ENCODE measurements around the gene BCCIP. TPM values are rescaled to one million over a fixed set of nuclear protein-coding genes. Genes with fewer than 3 reads are reported as not detected.

Gene BCCIP
- total RNA-seq, 4 donors from 2014 or later, result 29.5 to 62.0 (median 53.5) TPM

Small RNAs within 50 kb of the gene (small RNA-seq; reads per million reads assigned to genes)
- 0 to 0.09 (median 0) reads per million in 4 donors for gene MIR4484
- gene RF00017, result 0 reads per million in 4 donors

Other genes starting within 250 kb of the BCCIP start
- not detected for gene TEX36, start 140.4 kb upstream of the BCCIP start, total RNA-seq
- gene EDRF1, start 103.8 kb upstream of the BCCIP start, total RNA-seq, result 10 to 100 TPM in 3 of 4 donors, 1 to 10 TPM in 1; 4.3 to 21.2 (median 15.6) TPM
- under 1 TPM in 1 of 4 donors, not detected in 3; 0.19 TPM for gene MMP21, start 47.7 kb upstream of the BCCIP start, total RNA-seq
- 10 to 100 TPM; 17.5 to 40.7 (median 23.8) TPM for gene UROS, start 288 bp upstream of the BCCIP start, total RNA-seq
- 10 to 100 TPM; 36.6 to 52.4 (median 42.3) TPM for gene DHX32, start 57.7 kb downstream of the BCCIP start, total RNA-seq
- gene FANK1, start 73.0 kb downstream of the BCCIP start, total RNA-seq, result 1 to 10 TPM; 1.7 to 7.7 (median 3.8) TPM

All from esophagus squamous epithelium (tissue), 4 donors.